ENCODE results near the gene NIPAL1. TPM values are rescaled to one million over a fixed set of nuclear protein-coding genes. Genes with fewer than 3 reads are reported as not detected.

Gene NIPAL1
- total RNA-seq = 0.65 and 1.1 TPM in 2 replicates

GRCh38 chr4:48016141-48017107 lies at the start of gene NIPAL1, which contains the start of gene CNGA1:
Gene NIPAL1 (plus strand): TSS chr4:48016772. CDS start chr4:48016840, 68 bp downstream.
Gene CNGA1 (minus strand): TSS chr4:48016681. CDS start chr4:47952689, 63,992 bp downstream.

Other genes starting within 250 kb of the NIPAL1 start
- 0.33 TPM in 1 of 2 replicates, not detected in the other for gene CORIN, start 178.7 kb upstream of the NIPAL1 start, total RNA-seq
- 6.6 and 10.1 TPM in 2 replicates for gene NFXL1, start 102.2 kb upstream of the NIPAL1 start, total RNA-seq
- gene CNGA1, start 91 bp upstream of the NIPAL1 start, total RNA-seq = not detected in 2 replicates
- 0.38 TPM in 1 of 2 replicates, not detected in the other for gene TXK, start 117.5 kb downstream of the NIPAL1 start, total RNA-seq

Measured in vein endothelial cell (primary cell).